Stomach (tissue), 9 donors: ENCODE measurements around the gene NCDN. TPM values are rescaled to one million over a fixed set of nuclear protein-coding genes. Genes with fewer than 3 reads are reported as not detected.

ENCODE experiments used
- DNase-seq, 2 donors: peaks; one replicate each; pipeline versions ENCODE4 v3.0.0 to v3.0.0-alpha.2; 2013 to 2019
- H3K27ac ChIP-seq, 5 donors: fragments of 200-600 bp in 4 of 5; sonication (generic) in 4 of 5; one replicate each; pipeline ENCODE4 v1.5.1; 2013 to 2019; ENCODE audit warnings: mild to moderate bottlenecking in 1 of 5, moderate library complexity in 1 of 5
- H3K27me3 ChIP-seq, 3 donors: fragments of 200-600 bp; sonication (generic); one replicate each; pipeline ENCODE4 v1.5.1; 2017 to 2019; ENCODE audit warnings: mixed run types in 1 of 3
- H3K36me3 ChIP-seq, 4 donors: fragments of 200-600 bp; sonication (generic); 1 replicate in 3 of 4; 2 replicates in 1 of 4; pipeline ENCODE4 v1.5.1; 2016 to 2019
- H3K4me1 ChIP-seq, 4 donors: fragments of 200-600 bp; sonication (generic); one replicate each; pipeline ENCODE4 v1.5.1; 2016 to 2019
- H3K4me3 ChIP-seq, 4 donors: fragments of 200-600 bp; sonication (generic) in 3 of 4; one replicate each; pipeline ENCODE4 v1.5.1; 2016 to 2019; ENCODE audit warnings: mild to moderate bottlenecking in 1 of 4
- H3K9me3 ChIP-seq, 4 donors: fragments of 200-600 bp; sonication (generic); one replicate each; pipeline ENCODE4 v1.5.1; 2016 to 2019
- CTCF ChIP-seq, 7 experiments: fragments of 450-650 bp in 4 of 7; fragments of 200-600 bp in 3 of 7; sonication (generic) in 3 of 7; IDR thresholded peaks; one replicate each; pipeline ENCODE4 v1.5.1; 2016 to 2019; ENCODE audit warnings: antibody characterized with exemption in 7 of 7, control low read depth in 2 of 7, mild to moderate bottlenecking in 1 of 7
- EP300 ChIP-seq: sonication (generic); formaldehyde crosslinking; IDR thresholded peaks from one replicate; pipeline ENCODE4 v1.6.1; 2017; ENCODE audit warnings: antibody characterized with exemption
- POLR2A ChIP-seq, 4 donors: fragments of 450-650 bp; IDR thresholded peaks; one replicate each; pipeline ENCODE4 v1.6.1; 2016; ENCODE audit warnings: antibody characterized with exemption in 4 of 4, control low read depth in 2 of 4, mild to moderate bottlenecking in 1 of 4, moderate library complexity in 1 of 4
- POLR2AphosphoS5 ChIP-seq, 3 donors: sonication (generic); formaldehyde crosslinking; IDR thresholded peaks; one replicate each; pipeline ENCODE4 v1.6.1; 2016; ENCODE audit warnings: antibody characterized with exemption in 3 of 3
- WGBS, 5 donors: extraction: QIAGEN DNeasy Blood & Tissue Kit in 3 of 5; methylation state at CpG; one replicate each; pipeline versions ENCODE4 v1.1.5 to v1.1.7; 2013 to 2018; 5-methylcytosine and 5-hydroxymethylcytosine counted together
- intact Hi-C: fragments of 100-400 bp; cut with DNase I; formaldehyde crosslinking; loops from one replicate; pipeline ENCODE4 v1.15.1; 2023; ENCODE audit warnings: low total_unique reads
- polyA plus RNA-seq, 3 donors: library from polyadenylated mRNA; stranded (reverse); fragments of 200-250 nt; gene quantifications; one replicate each; pipeline ENCODE4 v1.2.3, GENCODE V29; 2013
- total RNA-seq, 5 donors: library from RNA; depleted of rRNA; stranded (reverse); fragments of >200 nt; gene quantifications; one replicate each; pipeline versions ENCODE4 v1.1.0 to v1.2.3, GENCODE V29; 2014 to 2016
- donor health status: healthy with polysubstance abuse.
- donor health status: Bipolar disorder and iron deficiency.
- donor health status: healthy.

Gene NCDN
- total and polyA plus RNA-seq, 8 donors: 5.3 to 92.9 (median 12.4) TPM

- Histone ChIP-seq H3K4me3 (no peak overlapping the region), H3K27ac (no peak overlapping the region), H3K27me3 (no peaks in the 10 kb centered on the region), H3K4me1 (no peaks in the 10 kb centered on the region), H3K9me3 (no peaks in the 10 kb centered on the region), H3K36me3 (peaks cover 50 to 99% (median 96%) of the 10 kb centered on the region in 4 donors)
- 80 to 92% (median 86%) methylated on average over 4 of the region's 4 CpGs for WGBS, 5 donors
- DNase-seq: no peak
- TF ChIP-seq CTCF (IDR thresholded peaks at IDR 0.05): no peak
- intact Hi-C loops: no loop called here
These were observed 48.2 kb downstream of the NCDN start for GRCh38 chr1:35605867-35606182.

- Histone ChIP-seq H3K36me3 (peaks cover 14 to 94% (median 78%) of the 10 kb centered on the region in 4 donors), H3K27me3 (no peaks in the 10 kb centered on the region), H3K4me3 (no peak overlapping the region), H3K9me3 (no peaks in the 10 kb centered on the region), H3K27ac (no peak overlapping the region), H3K4me1 (peaks cover 0 to 13% (median 0%) of the 10 kb centered on the region in 4 donors)
- DNase-seq: no peak
- WGBS, 5 donors: 94 to 98% (median 96%) methylated on average over 7 of the region's 7 CpGs
- intact Hi-C loops: no loop called here
- TF ChIP-seq EP300 (no peak), POLR2AphosphoS5 (IDR thresholded peaks at IDR 0.05) (no peak), CTCF (IDR thresholded peaks at IDR 0.05) (no peak)
These were observed 54.1 kb downstream of the NCDN start for GRCh38 chr1:35611655-35612054.

- DNase-seq: no peak
- intact Hi-C loops: no loop called here
- Histone ChIP-seq H3K27me3 (no peaks in the 10 kb centered on the region), H3K27ac (no peak overlapping the region), H3K9me3 (no peaks in the 10 kb centered on the region), H3K36me3 (peaks cover 0 to 81% (median 57%) of the 10 kb centered on the region in 4 donors), H3K4me3 (no peak overlapping the region), H3K4me1 (peaks cover 0 to 13% (median 0%) of the 10 kb centered on the region in 4 donors)
- TF ChIP-seq POLR2A (IDR thresholded peaks at IDR 0.05) (no peak), POLR2AphosphoS5 (IDR thresholded peaks at IDR 0.05) (no peak), CTCF (IDR thresholded peaks at IDR 0.05) (no peak), EP300 (no peak)
- 79 to 87% (median 87%) methylated on average over 8 of the region's 8 CpGs for WGBS, 5 donors
These were observed 57.8 kb downstream of the NCDN start for GRCh38 chr1:35615440-35615839.

Other genes with a start within 250 kb of the NCDN start
- gene KIAA0319L, start 396 bp upstream of the NCDN start, total RNA-seq: 100 to 1,000 TPM in 2 of 5 donors, 10 to 100 TPM in 3; 26.3 to 146 (median 92.0) TPM
- gene KIAA0319L, start 396 bp upstream of the NCDN start, polyA plus RNA-seq: 10 to 100 TPM; 13.1 to 14.9 (median 14.4) TPM
- gene TFAP2E, start 15.5 kb downstream of the NCDN start, total RNA-seq: 10 to 100 TPM in 1 of 5 donors, 1 to 10 TPM in 2, not detected in 2; 1.8 to 44.3 (median 7.0) TPM
- gene TFAP2E, start 15.5 kb downstream of the NCDN start, polyA plus RNA-seq: 1 to 10 TPM in 1 of 3 donors, under 1 TPM in 1, not detected in 1; 0.37 to 1.3 TPM
- 10 to 100 TPM; 11.1 to 42.3 (median 28.4) TPM for gene PSMB2, start 83.7 kb downstream of the NCDN start, total RNA-seq
- gene PSMB2, start 83.7 kb downstream of the NCDN start, polyA plus RNA-seq: 10 to 100 TPM; 34.1 to 43.9 (median 41.1) TPM
- gene C1orf216, start 161.1 kb downstream of the NCDN start, total RNA-seq: 10 to 100 TPM in 2 of 5 donors, 1 to 10 TPM in 3; 1.4 to 40.8 (median 6.4) TPM
- 1 to 10 TPM; 4.0 to 7.6 (median 4.3) TPM for gene C1orf216, start 161.1 kb downstream of the NCDN start, polyA plus RNA-seq
- 10 to 100 TPM in 1 of 5 donors, 1 to 10 TPM in 3, under 1 TPM in 1; under 0.01 to 10.7 (median 7.8) TPM for gene CLSPN, start 212.2 kb downstream of the NCDN start, total RNA-seq
- 1 to 10 TPM in 1 of 3 donors, under 1 TPM in 1, not detected in 1; 0.28 to 2.0 TPM for gene CLSPN, start 212.2 kb downstream of the NCDN start, polyA plus RNA-seq